GM23338 (cell line): ENCODE results near the gene CDC14A. TPM values are rescaled to one million over a fixed set of nuclear protein-coding genes. Genes with fewer than 3 reads are reported as not detected.

Experiments used
- ATAC-seq: fragments of 200-7000 bp; cut with Tn5 transposase; 3 replicates; pipeline ENCODE4 v1.9.1; 2020
- DNase-seq: peaks from one replicate; pipeline ENCODE4 v3.0.0-alpha.2; 2015; ENCODE audit warnings: low spot score
- H2AFZ ChIP-seq: fragments of 200-600 bp; sonication (generic); 2 replicates; pipeline ENCODE4 v1.8.0; 2016; ENCODE audit warnings: antibody characterized with exemption, mild to moderate bottlenecking, moderate library complexity
- H3F3A ChIP-seq: fragments of 200-600 bp; sonication (generic); replicated peaks from 2 replicates; pipeline ENCODE4 v1.8.0; 2017; ENCODE audit warnings: antibody characterized with exemption, mixed run types, low read depth
- H3K27ac ChIP-seq: fragments of 200-600 bp; sonication (generic); 2 replicates; pipeline ENCODE4 v1.6.1; 2016; ENCODE audit warnings: low read depth
- H3K27me3 ChIP-seq: fragments of 200-600 bp; sonication (generic); 2 replicates; pipeline ENCODE4 v1.8.0; 2016; ENCODE audit warnings: mild to moderate bottlenecking, mixed run types, moderate library complexity; ENCODE audit not compliant: insufficient read depth
- H3K36me3 ChIP-seq: fragments of 200-600 bp; sonication (generic); 2 replicates; pipeline ENCODE4 v1.8.0; 2016; ENCODE audit warnings: mild to moderate bottlenecking; ENCODE audit not compliant: insufficient read depth
- H3K4me1 ChIP-seq: fragments of 200-600 bp; sonication (generic); 2 replicates; pipeline ENCODE4 v1.8.0; 2016; ENCODE audit warnings: mild to moderate bottlenecking, moderate library complexity; ENCODE audit not compliant: insufficient read depth
- H3K4me2 ChIP-seq: fragments of 200-600 bp; sonication (generic); 2 replicates; pipeline ENCODE4 v1.7.1; 2017; ENCODE audit warnings: mixed run types
- H3K4me3 ChIP-seq: fragments of 200-600 bp; sonication (generic); 2 replicates; pipeline ENCODE4 v1.6.1; 2016; ENCODE audit warnings: mixed run types
- H3K79me2 ChIP-seq: fragments of 200-600 bp; sonication (generic); replicated peaks from 2 replicates; pipeline ENCODE4 v1.8.0; 2017; ENCODE audit warnings: mild to moderate bottlenecking; ENCODE audit not compliant: insufficient read depth
- H3K9me2 ChIP-seq: fragments of 200-600 bp; sonication (generic); 2 replicates; pipeline ENCODE4 v1.8.0; 2017; ENCODE audit not compliant: insufficient read depth
- H4K20me1 ChIP-seq: fragments of 200-600 bp; sonication (generic); replicated peaks from 2 replicates; pipeline ENCODE4 v1.8.0; 2017; ENCODE audit warnings: mild to moderate bottlenecking; ENCODE audit not compliant: insufficient read depth
- H3K27ac Mint-ChIP-seq: 2 replicates; pipeline ENCODE4 v1.8.0; 2020; ENCODE audit warnings: inconsistent platforms, mild to moderate bottlenecking, moderate library complexity, mixed read lengths
- H3K27me3 Mint-ChIP-seq: 3 replicates; pipeline ENCODE4 v1.8.0; 2022; ENCODE audit warnings: low read depth, mild to moderate bottlenecking, moderate library complexity, mixed read lengths, inconsistent platforms; ENCODE audit not compliant: insufficient read depth, poor library complexity
- H3K36me3 Mint-ChIP-seq: 3 replicates; pipeline ENCODE4 v1.8.0; 2021; ENCODE audit warnings: low read depth, mild to moderate bottlenecking, inconsistent platforms, moderate library complexity, mixed read lengths
- H3K4me1 Mint-ChIP-seq: 3 replicates; pipeline ENCODE4 v1.8.0; 2020; ENCODE audit warnings: mild to moderate bottlenecking, inconsistent platforms, mixed read lengths
- H3K4me3 Mint-ChIP-seq: 3 replicates; pipeline ENCODE4 v1.8.0; 2021; ENCODE audit warnings: moderate library complexity, mild to moderate bottlenecking, inconsistent platforms, mixed read lengths
- H3K9me3 Mint-ChIP-seq: 3 replicates; pipeline ENCODE4 v1.8.0; 2020; ENCODE audit warnings: moderate library complexity, mild to moderate bottlenecking, inconsistent platforms, mixed read lengths
- CREB1 ChIP-seq: fragments of 250-450 bp; sonication (Bioruptor Pico); IDR thresholded peaks from 2 replicates; pipeline ENCODE4 v1.5.0; 2020; ENCODE audit warnings: low read depth, mild to moderate bottlenecking, moderate library complexity
- CTCF ChIP-seq, 2 experiments: fragments of 200-600 bp in 1 of 2; sonication (generic) in 1 of 2; conservative IDR thresholded peaks; 2 replicates each; pipeline versions ENCODE4 v1.5.1 to v1.6.1; 2016 to 2017; ENCODE audit warnings: antibody characterized with exemption in 2 of 2, low read depth in 2 of 2, mild to moderate bottlenecking in 2 of 2, moderate library complexity in 1 of 2
- ETS1 ChIP-seq: IDR thresholded peaks from 2 replicates; pipeline ENCODE4 v1.6.1; 2016; ENCODE audit warnings: antibody characterized with exemption
- EZH2 ChIP-seq: fragments of 200-600 bp; sonication (generic); IDR thresholded peaks from one replicate; pipeline ENCODE4 v1.8.0; 2017; ENCODE audit warnings: antibody characterized with exemption, mild to moderate bottlenecking, low read depth; ENCODE audit not compliant: unreplicated experiment
- EZH2phosphoT487 ChIP-seq: fragments of 200-600 bp; sonication (generic); IDR thresholded peaks from one replicate; pipeline ENCODE4 v1.8.1; 2018; ENCODE audit warnings: antibody characterized with exemption; ENCODE audit not compliant: unreplicated experiment
- JUNB ChIP-seq: IDR thresholded peaks from one replicate; pipeline ENCODE4 v1.6.1; 2016; ENCODE audit warnings: antibody characterized with exemption; ENCODE audit not compliant: unreplicated experiment
- NANOG ChIP-seq: IDR thresholded peaks from 2 replicates; pipeline ENCODE4 v1.6.1; 2016; ENCODE audit warnings: antibody characterized with exemption, borderline replicate concordance
- POLR2AphosphoS5 ChIP-seq: IDR thresholded peaks from 2 replicates; pipeline ENCODE4 v1.6.1; 2016; ENCODE audit warnings: antibody characterized with exemption, low read depth
- REST ChIP-seq: IDR thresholded peaks from one replicate; pipeline ENCODE4 v1.6.1; 2018; ENCODE audit warnings: antibody characterized with exemption; ENCODE audit not compliant: unreplicated experiment
- STAT1 ChIP-seq: IDR thresholded peaks from one replicate; pipeline ENCODE4 v1.6.1; 2016; ENCODE audit warnings: antibody characterized with exemption; ENCODE audit not compliant: unreplicated experiment
- ZNF114 ChIP-seq: fragments of 250-450 bp; sonication (Bioruptor Pico); IDR thresholded peaks from 2 replicates; pipeline ENCODE4 v1.5.0; 2020; ENCODE audit warnings: mild to moderate bottlenecking, moderate library complexity
- ZNF331 ChIP-seq: fragments of 250-450 bp; sonication (Bioruptor Pico); IDR thresholded peaks from 2 replicates; pipeline ENCODE4 v1.5.0; 2020; ENCODE audit warnings: low read depth, mild to moderate bottlenecking, moderate library complexity
- ZNF462 ChIP-seq: fragments of 250-450 bp; sonication (Bioruptor Pico); IDR thresholded peaks from 2 replicates; pipeline ENCODE4 v1.5.0; 2020; ENCODE audit warnings: mild to moderate bottlenecking, moderate library complexity
- polyA plus RNA-seq: library from polyadenylated mRNA; unstranded; fragments of >200 nt; fragmentation: Nextera tagmentation; extraction: Ambion mirVana; gene quantifications from 2 replicates; pipeline ENCODE4 v1.2.1, GENCODE V29; 2016
- total RNA-seq: library from RNA; depleted of rRNA; stranded (reverse); fragments of >200 nt; shearing (Covaris generic); gene quantifications from 2 replicates; pipeline ENCODE4 v1.2.3, GENCODE V29; 2014

CDC14A gene
- total and polyA plus RNA-seq, 2 experiments from 2014 or later = 11.1 to 20.8 TPM

- H3K36me3 Mint-ChIP-seq = no peaks in the 10 kb centered on the region; the same call in 2 of the 3 replicates
- TF ChIP-seq STAT1 (no peak), ETS1 (no peak), POLR2AphosphoS5 (no peak), CREB1 (CRISPR knock-in tag) (no peak), EZH2phosphoT487 (no peak), CTCF (conservative IDR thresholded peaks at IDR 0.05; ENCODE audit: low read depth in 2 of 2) (no peak), REST (no peak), ZNF331 (no peak), NANOG (no peak), ZNF114 (CRISPR knock-in tag) (no peak), EZH2 (no peak), JUNB (no peak), ZNF462 (no peak)
- no peak overlapping the region for H3K4me2 ChIP-seq
- H3K4me3 ChIP-seq = no peak overlapping the region
- no peak overlapping the region for H3K4me3 Mint-ChIP-seq
- DNase-seq (no peak), ATAC-seq (peak; percentile 56)
- H3K4me1 Mint-ChIP-seq = peaks cover 33% of the 10 kb centered on the region
- H3F3A ChIP-seq = no peaks in the 10 kb centered on the region
- no peaks in the 10 kb centered on the region for H3K36me3 ChIP-seq
- H3K9me3 Mint-ChIP-seq = no peaks in the 10 kb centered on the region
- no peak overlapping the region for H2AFZ ChIP-seq
- peaks cover 2% of the 10 kb centered on the region for H3K27me3 Mint-ChIP-seq
- no peaks in the 10 kb centered on the region for H3K79me2 ChIP-seq
- H4K20me1 ChIP-seq = 0 out of 2 replicates have a peak, but pooled peaks cover 3% of the 10 kb centered on the region
- no peak overlapping the region for H3K27ac ChIP-seq
- H3K27ac Mint-ChIP-seq = peak overlapping the region; percentile 19
- H3K27me3 ChIP-seq = no peaks in the 10 kb centered on the region
- H3K4me1 ChIP-seq = peaks cover 28% of the 10 kb centered on the region
- no peaks in the 10 kb centered on the region for H3K9me2 ChIP-seq
These were observed 69.8 kb downstream of the CDC14A start for GRCh38 chr1:100422065-100422464.
